ENCODE measurements around the gene ANO7. TPM values are rescaled to one million over a fixed set of nuclear protein-coding genes. Genes with fewer than 3 reads are reported as not detected.

ANO7 gene
- total RNA-seq, 3 donors from 2014 or later (not counting 1 experiment from before 2014, with no cell fraction given), result 0.97 to 1.4 (median 1.1) TPM

DNA sequence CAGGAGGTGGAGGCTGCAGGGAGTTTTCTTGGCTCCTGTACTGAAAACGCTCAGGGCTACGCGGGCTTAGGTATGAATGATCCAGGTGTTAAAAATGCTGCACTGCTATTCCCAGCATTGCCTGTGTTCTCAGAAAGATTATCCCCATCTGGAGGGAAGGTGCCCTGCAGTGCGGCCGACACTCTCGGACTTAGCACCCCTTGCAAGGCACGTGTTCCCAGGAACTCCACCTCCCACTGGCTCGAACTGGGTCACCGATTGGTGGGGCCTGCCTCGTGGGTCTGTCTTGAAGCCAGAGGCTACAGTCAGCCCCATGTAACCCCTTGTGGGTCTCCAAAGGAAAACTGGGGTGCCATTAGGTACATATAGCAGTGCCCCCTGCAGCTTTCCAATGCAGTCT lies 25.7 kb downstream of the ANO7 start:
- intact Hi-C loops (cut with micrococcal nuclease), result no loop called here
- Histone ChIP-seq H3K4me3 (ENCODE audit: low read length) (no peak overlapping the region), H3K36me3 (ENCODE audit: control insufficient read depth, insufficient read depth, low read length) (no peaks in the 10 kb centered on the region), H3K4me1 (ENCODE audit: control insufficient read depth, insufficient read depth, low read length) (peaks cover 12% of the 10 kb centered on the region), H3K27ac (ENCODE audit: low read length) (no peak overlapping the region), H3K27me3 (ENCODE audit: control insufficient read depth, insufficient read depth, low read length) (no peaks in the 10 kb centered on the region), H3K9me3 (ENCODE audit: control insufficient read depth, insufficient read depth, low read length) (no peaks in the 10 kb centered on the region)
- no peak for TF ChIP-seq CTCF (IDR thresholded peaks at IDR 0.05)
- H3K36me3 Mint-ChIP-seq, result no peaks in the 10 kb centered on the region
- H3K9me3 Mint-ChIP-seq, result no peaks in the 10 kb centered on the region
- no peak for DNase-seq
- WGBS (ENCODE audit: insufficient coverage), result 74% methylated on average over 10 of the region's 10 CpGs
- no peak overlapping the region for H3K4me3 Mint-ChIP-seq
- ATAC-seq, result no peak
- H3K27me3 Mint-ChIP-seq (ENCODE audit: low read depth in 2 of 2), result no peaks in the 10 kb centered on the region
- peaks cover 8 to 14% of the 10 kb centered on the region in 2 donors for H3K4me1 Mint-ChIP-seq
- H3K27ac Mint-ChIP-seq, result no peak overlapping the region

GRCh38 chr2:241214766-241215165 lies 26.3 kb downstream of the ANO7 start:
- no peak overlapping the region for H3K27ac Mint-ChIP-seq
- intact Hi-C loops (cut with micrococcal nuclease), result no loop called here
- no peak overlapping the region for H3K4me3 Mint-ChIP-seq

DNA sequence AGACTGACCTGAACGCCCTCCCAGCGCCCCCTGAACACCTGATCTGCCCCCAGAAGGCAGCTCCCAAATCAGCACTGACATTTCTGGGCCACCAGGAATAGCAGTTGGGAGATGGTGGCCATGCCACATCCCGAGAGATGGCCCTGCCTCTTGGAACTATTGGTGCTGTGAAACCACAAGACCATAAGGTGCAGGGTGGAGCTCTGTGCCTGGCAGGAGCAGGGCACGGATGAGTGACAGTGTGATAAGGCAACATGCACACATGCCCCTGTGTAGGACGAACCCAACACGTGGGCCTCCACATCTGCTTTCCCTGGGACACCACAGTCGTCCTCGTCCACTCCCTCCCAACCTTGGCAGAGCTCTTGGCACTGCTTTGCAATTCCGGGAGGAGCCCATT lies 26.9 kb downstream of the ANO7 start:
- Mint-ChIP-seq H3K27me3 (ENCODE audit: low read depth in 2 of 2) (no peaks in the 10 kb centered on the region), H3K4me1 (peaks cover 12 to 16% of the 10 kb centered on the region in 2 donors), H3K27ac (no peak overlapping the region), H3K9me3 (no peaks in the 10 kb centered on the region), H3K4me3 (no peak overlapping the region), H3K36me3 (no peaks in the 10 kb centered on the region)
- H3K4me1 ChIP-seq (ENCODE audit: control insufficient read depth, insufficient read depth, low read length), result peaks cover 12% of the 10 kb centered on the region
- no peak overlapping the region for H3K27ac ChIP-seq (ENCODE audit: low read length)
- intact Hi-C loops (cut with micrococcal nuclease), result no loop called here
- no peaks in the 10 kb centered on the region for H3K36me3 ChIP-seq (ENCODE audit: control insufficient read depth, insufficient read depth, low read length)
- DNase-seq (peak in 1 of 2 donors; percentile 31), ATAC-seq (no peak)
- no peak overlapping the region for H3K4me3 ChIP-seq (ENCODE audit: low read length)
- 61% methylated on average over 9 of the region's 9 CpGs for WGBS (ENCODE audit: insufficient coverage)
- no peaks in the 10 kb centered on the region for H3K27me3 ChIP-seq (ENCODE audit: control insufficient read depth, insufficient read depth, low read length)
- H3K9me3 ChIP-seq (ENCODE audit: control insufficient read depth, insufficient read depth, low read length), result no peaks in the 10 kb centered on the region
- TF ChIP-seq CTCF (IDR thresholded peaks at IDR 0.05), result no peak

More at GRCh38 chr2:241214766-241215165, 26.3 kb downstream of the ANO7 start:
- H3K4me3 ChIP-seq (ENCODE audit: low read length), result no peak overlapping the region
- no peak for ATAC-seq
- Mint-ChIP-seq H3K9me3 (no peaks in the 10 kb centered on the region), H3K4me1 (peaks cover 12 to 16% of the 10 kb centered on the region in 2 donors), H3K27me3 (ENCODE audit: low read depth in 2 of 2) (no peaks in the 10 kb centered on the region), H3K36me3 (no peaks in the 10 kb centered on the region)
- H3K36me3 ChIP-seq (ENCODE audit: control insufficient read depth, insufficient read depth, low read length), result no peaks in the 10 kb centered on the region
- no peak overlapping the region for H3K27ac ChIP-seq (ENCODE audit: low read length)
- WGBS (ENCODE audit: insufficient coverage), result 88% methylated on average over 12 of the region's 12 CpGs
- no peak for TF ChIP-seq CTCF (IDR thresholded peaks at IDR 0.05)
- DNase-seq, result no peak
- peaks cover 12% of the 10 kb centered on the region for H3K4me1 ChIP-seq (ENCODE audit: control insufficient read depth, insufficient read depth, low read length)
- no peaks in the 10 kb centered on the region for H3K9me3 ChIP-seq (ENCODE audit: control insufficient read depth, insufficient read depth, low read length)
- no peaks in the 10 kb centered on the region for H3K27me3 ChIP-seq (ENCODE audit: control insufficient read depth, insufficient read depth, low read length)

- Mint-ChIP-seq H3K27me3 (ENCODE audit: low read depth in 2 of 2) (no peaks in the 10 kb centered on the region), H3K4me1 (peaks cover 12 to 16% of the 10 kb centered on the region in 2 donors), H3K4me3 (peak overlapping the region; percentile 53), H3K9me3 (no peaks in the 10 kb centered on the region), H3K27ac (peak overlapping the region in 1 of 2 donors; percentile 23), H3K36me3 (no peaks in the 10 kb centered on the region)
- WGBS (ENCODE audit: insufficient coverage), result 70% methylated on average over 13 of the region's 14 CpGs
- H3K27ac ChIP-seq (ENCODE audit: low read length), result no peak overlapping the region
- no peak for TF ChIP-seq CTCF (IDR thresholded peaks at IDR 0.05)
- H3K4me3 ChIP-seq (ENCODE audit: low read length), result no peak overlapping the region
- no peaks in the 10 kb centered on the region for H3K27me3 ChIP-seq (ENCODE audit: control insufficient read depth, insufficient read depth, low read length)
- DNase-seq, result no peak
- no peaks in the 10 kb centered on the region for H3K9me3 ChIP-seq (ENCODE audit: control insufficient read depth, insufficient read depth, low read length)
- intact Hi-C loops (cut with micrococcal nuclease), result no loop called here
- peaks cover 12% of the 10 kb centered on the region for H3K4me1 ChIP-seq (ENCODE audit: control insufficient read depth, insufficient read depth, low read length)
- ATAC-seq, result no peak
- no peaks in the 10 kb centered on the region for H3K36me3 ChIP-seq (ENCODE audit: control insufficient read depth, insufficient read depth, low read length)
These were observed 27.8 kb downstream of the ANO7 start for GRCh38 chr2:241216211-241216761.
